Stimulated activated effector memory CD8-positive, alpha-beta T cell treated with anti-CD3 and anti-CD28 coated beads, Interleukin-12 subunit alpha, Interleukin-12 subunit beta, amount 100 ng/mL, for 72 hours (primary cell): ENCODE data around the gene BTBD9.
A peak's percentile ranks its signal among the peaks of the same experiment; 100 is the strongest.

Experiments used
- ATAC-seq: fragments of 150-1000 bp; cut with Tn5 transposase; 2 replicates; pipeline ENCODE4 v1.10.0; 2021
- DNase-seq, 2 donors: peaks; one replicate each; pipeline ENCODE4 v3.0.0; 2021 to 2022; ENCODE audit warnings: low spot score in 2 of 2
- H3K27ac Mint-ChIP-seq: one replicate; pipeline ENCODE4 v1.8.0; 2022; ENCODE audit warnings: mild to moderate bottlenecking, mixed read lengths
- H3K36me3 Mint-ChIP-seq: one replicate; pipeline ENCODE4 v1.8.0; 2022; ENCODE audit warnings: mild to moderate bottlenecking, mixed read lengths
- H3K4me1 Mint-ChIP-seq: one replicate; pipeline ENCODE4 v1.8.0; 2022; ENCODE audit warnings: mixed read lengths
- H3K4me3 Mint-ChIP-seq: one replicate; pipeline ENCODE4 v1.8.0; 2022; ENCODE audit warnings: mild to moderate bottlenecking, mixed read lengths
- H3K9me3 Mint-ChIP-seq: one replicate; pipeline ENCODE4 v1.8.0; 2022; ENCODE audit warnings: mixed read lengths

BTBD9 gene

DNA sequence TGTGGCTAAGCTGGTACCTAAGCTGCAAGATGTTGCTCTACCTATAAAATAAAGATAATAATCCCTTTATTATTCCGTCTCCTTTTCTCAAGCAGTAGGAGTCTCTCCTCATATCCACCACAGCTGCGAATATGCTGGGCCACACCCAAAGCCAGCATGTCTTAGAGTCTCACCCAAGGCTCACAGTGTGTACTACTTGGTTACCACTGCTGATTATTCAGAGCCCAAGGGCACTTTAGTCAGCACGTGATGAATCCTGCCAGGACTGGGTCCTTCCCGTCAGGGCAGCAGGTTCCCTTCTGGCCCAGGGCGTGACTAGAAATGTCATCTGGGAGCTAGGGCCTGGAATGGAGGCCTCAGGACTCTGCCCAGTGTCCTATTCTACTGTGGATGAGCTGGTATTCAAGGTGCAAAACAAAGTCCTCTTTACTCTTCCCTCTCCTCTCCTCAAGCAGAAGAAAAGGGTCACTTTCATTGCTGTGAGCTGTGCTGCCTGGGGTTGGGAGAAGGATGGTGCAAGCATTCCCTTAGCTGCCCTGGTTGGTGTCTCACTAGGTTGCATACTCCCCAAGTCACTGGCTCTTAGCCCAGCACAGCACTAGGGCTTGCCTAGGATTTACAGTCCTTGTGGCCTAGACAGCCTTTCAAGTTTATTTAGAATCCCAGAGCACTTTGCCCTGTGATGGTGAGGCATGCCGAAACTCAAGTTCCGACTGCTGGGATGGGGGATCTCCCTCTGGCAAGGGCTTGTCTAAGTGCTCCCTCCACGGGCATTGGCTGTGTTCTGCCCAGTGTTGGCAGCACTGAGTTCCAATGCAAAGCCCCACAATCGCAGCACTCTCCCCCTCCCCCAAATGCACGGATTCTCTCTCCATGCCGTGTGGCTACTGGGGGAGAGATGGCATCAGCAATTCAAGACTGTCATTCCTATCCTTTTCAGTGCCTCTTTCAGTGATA, 320.2 kb downstream of the BTBD9 start:
- Mint-ChIP-seq H3K9me3 (no peaks in the 10 kb centered on the region), H3K36me3 (no peaks in the 10 kb centered on the region), H3K27ac (no peak overlapping the region)

DNA sequence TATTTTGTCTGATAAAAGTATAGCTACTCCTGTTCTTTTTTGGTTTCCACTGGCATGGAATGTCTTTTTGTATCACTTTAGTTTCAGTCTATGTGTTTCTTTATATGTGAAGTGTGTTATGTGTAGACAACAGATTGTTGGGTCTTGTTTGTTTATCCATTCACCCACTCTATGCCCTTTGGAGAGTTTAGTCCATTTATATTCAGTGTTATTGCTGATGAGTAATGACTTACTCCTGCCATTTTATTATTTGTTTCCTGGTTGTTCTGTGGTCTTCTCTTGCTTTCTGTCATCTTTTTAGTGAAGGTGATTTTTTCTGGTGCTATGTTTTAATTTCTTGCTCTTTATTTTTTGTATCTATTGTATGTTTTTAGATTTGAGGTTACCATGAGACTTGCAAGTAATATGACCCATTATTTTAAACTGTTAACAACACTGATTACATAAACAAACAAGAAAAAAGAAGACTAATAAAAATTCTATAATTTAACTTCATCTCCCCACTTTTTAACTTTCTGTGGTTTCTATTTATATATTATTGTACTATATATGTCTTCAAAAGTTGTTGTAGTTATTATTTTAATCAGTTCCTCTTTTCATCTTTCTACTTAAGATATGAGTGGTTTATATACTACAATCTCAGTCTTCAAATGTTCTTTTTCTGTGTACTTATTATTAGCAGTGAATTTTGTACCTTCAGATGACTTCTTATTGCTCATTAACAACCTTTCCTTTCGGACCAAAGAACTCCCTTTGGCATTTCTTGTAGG, 323.4 kb downstream of the BTBD9 start:
- DNase-seq (no peak), ATAC-seq (no peak)
- Mint-ChIP-seq H3K36me3 (no peaks in the 10 kb centered on the region), H3K27ac (no peak overlapping the region), H3K9me3 (no peaks in the 10 kb centered on the region), H3K4me1 (no peaks in the 10 kb centered on the region), H3K4me3 (no peak overlapping the region)

More for the DNA sequence above, 320.2 kb downstream of the BTBD9 start:
- H3K4me1 Mint-ChIP-seq, result no peaks in the 10 kb centered on the region
- ATAC-seq (no peak), DNase-seq (no peak)
- no peak overlapping the region for H3K4me3 Mint-ChIP-seq

DNA sequence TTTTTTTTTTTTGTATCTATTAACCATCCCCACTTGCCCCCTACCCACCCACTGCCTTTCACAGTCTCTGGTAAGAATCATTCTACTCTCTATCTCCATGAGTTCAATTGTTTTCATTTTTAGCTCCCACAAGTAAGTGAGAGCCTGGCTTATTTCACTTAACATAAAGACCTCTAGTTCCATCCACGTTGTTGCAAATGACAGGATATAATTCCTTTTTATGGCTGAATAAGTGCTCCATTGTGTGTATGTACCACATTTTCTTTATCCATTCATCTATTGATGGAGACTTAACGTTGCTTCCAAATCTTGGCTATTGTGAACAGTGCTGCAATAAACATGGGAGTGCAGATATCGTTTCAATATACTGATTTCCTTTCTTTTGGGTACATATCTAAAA, 328.5 kb downstream of the BTBD9 start:
- no peaks in the 10 kb centered on the region for H3K36me3 Mint-ChIP-seq
- H3K9me3 Mint-ChIP-seq, result no peaks in the 10 kb centered on the region
- peaks cover 8% of the 10 kb centered on the region for H3K4me1 Mint-ChIP-seq
- H3K4me3 Mint-ChIP-seq, result no peak overlapping the region
- DNase-seq (no peak), ATAC-seq (no peak)
- H3K27ac Mint-ChIP-seq, result no peak overlapping the region

DNA sequence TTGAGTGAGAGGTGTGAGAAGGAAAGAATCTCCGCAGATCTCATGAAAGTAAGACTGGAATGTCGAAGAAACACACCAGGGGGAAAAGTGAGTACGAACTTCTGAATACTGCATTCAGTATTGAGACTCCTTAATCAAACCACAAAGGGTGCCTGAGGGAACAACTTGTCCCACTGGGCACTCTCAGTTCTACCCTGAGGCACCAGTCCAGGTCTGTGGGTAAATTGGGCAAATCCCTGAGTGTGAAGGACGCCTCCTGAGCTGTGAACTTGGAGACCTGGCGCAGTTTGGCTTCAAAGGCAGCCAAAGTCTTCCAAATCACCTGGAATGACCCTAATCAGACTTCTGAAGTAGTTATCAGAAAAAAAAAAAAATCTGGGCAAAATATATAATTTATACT, 329.7 kb downstream of the BTBD9 start:
- Mint-ChIP-seq H3K9me3 (no peaks in the 10 kb centered on the region), H3K36me3 (no peaks in the 10 kb centered on the region), H3K27ac (no peak overlapping the region), H3K4me3 (no peak overlapping the region), H3K4me1 (peaks cover 8% of the 10 kb centered on the region)
- DNase-seq, result no peak
- no peak for ATAC-seq

DNA sequence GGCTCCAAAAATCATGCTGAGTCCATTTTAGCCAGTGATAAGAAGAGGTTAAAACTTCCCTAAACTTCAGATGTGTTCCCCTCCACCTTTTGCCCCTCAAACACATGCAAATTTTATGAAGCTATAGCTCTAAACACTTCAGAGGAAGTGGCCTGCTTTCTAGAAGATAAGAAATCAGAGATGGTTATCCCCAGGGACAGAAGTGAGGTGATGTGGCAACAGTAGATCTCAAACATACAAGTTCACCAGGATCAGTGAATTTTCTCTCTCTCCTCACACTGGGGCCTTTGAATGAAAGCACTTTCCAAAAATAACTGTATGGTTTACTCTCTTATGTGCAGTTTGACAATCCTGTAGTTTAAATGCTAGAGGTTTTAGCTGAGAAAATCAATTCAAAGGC, 332.0 kb downstream of the BTBD9 start:
- no peaks in the 10 kb centered on the region for H3K36me3 Mint-ChIP-seq
- peaks cover 8% of the 10 kb centered on the region for H3K4me1 Mint-ChIP-seq
- H3K27ac Mint-ChIP-seq, result no peak overlapping the region
- ATAC-seq (no peak), DNase-seq (no peak)
- H3K4me3 Mint-ChIP-seq, result no peak overlapping the region
- no peaks in the 10 kb centered on the region for H3K9me3 Mint-ChIP-seq

DNA sequence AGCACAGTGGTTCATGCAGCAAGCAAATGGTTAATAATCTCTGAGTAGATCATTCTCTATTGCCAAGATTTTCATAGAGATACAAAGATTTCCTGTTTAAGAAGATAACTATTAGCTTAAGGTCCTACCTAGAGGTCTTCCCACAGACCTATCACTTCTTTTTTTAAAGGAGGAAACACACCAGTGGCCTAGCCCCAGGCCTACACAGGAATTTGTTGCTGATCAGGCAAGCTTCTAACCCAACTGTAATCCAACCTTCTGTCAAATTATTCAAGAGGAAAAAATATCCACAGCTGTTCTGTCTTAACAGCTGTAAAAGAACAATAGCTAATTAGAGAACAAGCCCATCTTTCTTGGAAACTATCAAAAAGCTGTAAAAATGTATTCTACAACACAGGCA, 332.8 kb downstream of the BTBD9 start:
- no peak overlapping the region for H3K27ac Mint-ChIP-seq
- H3K4me3 Mint-ChIP-seq, result no peak overlapping the region
- DNase-seq (no peak), ATAC-seq (no peak)
- H3K9me3 Mint-ChIP-seq, result peaks cover under 1% of the 10 kb centered on the region
- H3K4me1 Mint-ChIP-seq, result peaks cover 8% of the 10 kb centered on the region
- H3K36me3 Mint-ChIP-seq, result no peaks in the 10 kb centered on the region

DNA sequence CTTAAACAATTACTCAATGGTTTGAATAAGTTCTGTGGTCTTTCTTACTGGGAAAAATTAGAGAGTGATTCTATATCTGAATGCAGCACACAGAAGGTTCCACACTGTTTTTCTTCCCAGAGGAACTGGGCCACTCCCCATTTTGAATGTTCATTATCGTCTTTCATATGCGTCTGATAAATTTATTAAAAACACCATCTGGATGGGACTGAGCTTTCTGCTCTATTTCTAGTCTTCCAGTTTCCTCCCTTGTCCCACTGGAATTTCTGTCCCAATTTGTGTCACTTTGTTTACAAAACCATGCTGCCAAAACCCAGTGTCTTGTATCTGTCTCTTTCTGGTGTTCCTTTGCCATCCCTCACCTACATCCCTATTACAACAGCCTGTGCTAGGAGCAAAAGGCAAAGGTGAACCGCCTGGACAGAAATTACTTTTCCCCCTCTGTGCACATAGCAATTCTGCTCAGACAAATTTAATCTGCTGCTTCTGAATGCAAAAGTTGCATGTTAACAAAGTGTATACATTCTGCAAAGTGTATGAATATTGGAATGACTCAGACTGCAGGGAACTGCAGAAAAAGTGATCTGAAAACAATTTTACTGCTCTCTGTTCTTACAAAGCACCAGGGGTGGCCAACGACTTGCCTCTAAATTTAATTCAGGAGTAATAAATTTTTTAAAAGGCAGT, 333.6 kb downstream of the BTBD9 start:
- no peak overlapping the region for H3K27ac Mint-ChIP-seq
- H3K9me3 Mint-ChIP-seq, result peaks cover 5% of the 10 kb centered on the region
- H3K36me3 Mint-ChIP-seq, result no peaks in the 10 kb centered on the region
- no peak for ATAC-seq
- no peak overlapping the region for H3K4me3 Mint-ChIP-seq
- H3K4me1 Mint-ChIP-seq, result peaks cover 8% of the 10 kb centered on the region
- DNase-seq, result no peak

DNA sequence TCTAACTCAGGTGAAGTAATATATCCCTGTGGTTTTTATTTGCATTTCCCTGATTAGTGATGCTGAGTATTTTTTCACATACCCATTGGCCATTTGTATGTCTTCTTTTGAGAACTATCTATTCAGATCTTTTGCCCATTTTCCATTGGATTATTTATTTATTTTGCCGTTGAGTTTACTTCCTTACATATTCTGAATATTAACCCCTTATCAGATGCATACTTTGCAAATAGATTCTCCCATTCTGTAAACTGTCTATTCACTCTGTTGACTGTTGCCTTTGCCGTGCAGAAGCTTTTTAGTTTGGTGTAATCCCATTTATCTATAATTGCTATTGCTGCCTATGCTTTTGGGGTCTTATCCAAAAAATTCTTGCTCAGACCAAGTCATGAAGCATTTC, 336.9 kb downstream of the BTBD9 start:
- DNase-seq (no peak), ATAC-seq (no peak)
- H3K9me3 Mint-ChIP-seq, result peaks cover 5% of the 10 kb centered on the region
- no peaks in the 10 kb centered on the region for H3K36me3 Mint-ChIP-seq
- no peak overlapping the region for H3K27ac Mint-ChIP-seq
- H3K4me1 Mint-ChIP-seq, result peaks cover 7% of the 10 kb centered on the region
- H3K4me3 Mint-ChIP-seq, result no peak overlapping the region

DNA sequence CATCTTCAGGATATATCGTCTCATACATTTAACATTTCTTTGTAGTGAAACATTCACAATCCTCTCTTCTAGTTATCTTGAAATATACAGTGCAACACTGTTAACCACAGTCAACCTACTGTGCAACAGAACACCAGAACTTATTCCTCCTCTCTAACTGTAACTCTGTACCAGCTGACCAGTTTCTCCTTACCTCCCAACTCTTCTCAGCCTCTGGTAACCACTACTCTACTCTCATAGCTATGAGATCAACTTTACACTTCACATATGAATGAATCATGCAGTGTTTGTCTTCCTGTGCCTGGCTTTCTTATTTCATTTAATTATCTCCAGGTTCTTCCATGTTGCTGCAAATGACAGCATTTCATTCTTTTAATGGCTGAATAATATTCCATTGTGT, 337.6 kb downstream of the BTBD9 start:
- Mint-ChIP-seq H3K4me3 (no peak overlapping the region), H3K4me1 (no peaks in the 10 kb centered on the region), H3K36me3 (no peaks in the 10 kb centered on the region), H3K9me3 (peaks cover 5% of the 10 kb centered on the region), H3K27ac (no peak overlapping the region)
- DNase-seq (no peak), ATAC-seq (no peak)

DNA sequence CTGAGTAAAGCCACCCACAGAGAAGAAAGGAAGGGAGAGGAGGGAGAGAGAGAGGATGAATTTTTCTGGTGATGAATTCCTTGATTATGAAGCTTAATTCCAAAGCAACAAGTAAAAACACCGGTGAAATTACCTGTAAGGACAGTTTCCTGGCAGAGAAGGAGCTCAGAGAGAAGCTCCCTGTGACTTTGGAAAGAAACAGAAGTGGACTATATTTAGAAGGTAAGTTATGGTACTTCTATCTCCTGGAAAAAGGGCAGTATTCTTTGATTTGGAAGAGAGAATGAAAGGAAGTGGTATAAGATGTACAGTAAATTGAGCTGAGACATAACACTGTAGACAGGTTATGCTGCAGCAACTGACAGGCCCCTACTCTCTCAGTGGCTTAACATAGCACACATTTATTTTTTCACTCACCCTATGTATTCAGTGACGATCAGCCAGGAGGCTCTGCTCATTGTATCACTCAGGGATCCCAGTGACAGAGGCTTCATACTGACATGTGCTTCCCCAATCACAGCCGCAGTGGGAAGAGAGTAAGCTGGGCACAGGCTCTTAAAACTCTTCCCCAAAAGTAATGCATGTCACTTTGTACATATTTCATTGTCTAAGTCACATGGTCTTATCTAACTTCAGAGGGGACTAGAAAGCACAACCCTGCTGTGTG, 349.5 kb downstream of the BTBD9 start:
- no peak for ATAC-seq
- Mint-ChIP-seq H3K4me1 (peaks cover 2% of the 10 kb centered on the region), H3K4me3 (no peak overlapping the region), H3K36me3 (peaks cover 14% of the 10 kb centered on the region), H3K27ac (no peak overlapping the region), H3K9me3 (peaks cover 4% of the 10 kb centered on the region)
- DNase-seq, result no peak

DNA sequence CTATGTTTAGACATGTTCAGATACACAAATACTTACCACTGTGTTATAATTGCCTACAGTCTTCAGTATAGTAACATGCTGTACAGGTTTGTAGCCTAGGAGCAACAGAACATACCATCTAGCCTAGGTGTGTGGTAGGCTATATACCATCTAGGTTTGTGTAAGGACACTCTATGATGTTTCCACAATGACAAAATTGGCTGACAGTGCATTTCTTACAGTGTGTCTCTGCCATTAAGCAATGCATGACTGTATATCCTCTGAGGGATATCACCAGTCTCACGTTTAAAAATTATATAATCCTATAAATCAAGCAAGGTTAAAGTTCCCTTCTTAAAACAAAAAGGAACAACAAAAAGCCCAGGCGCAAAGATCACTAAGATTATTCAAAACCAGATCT, 352.2 kb downstream of the BTBD9 start:
- no peak overlapping the region for H3K4me3 Mint-ChIP-seq

DNA sequence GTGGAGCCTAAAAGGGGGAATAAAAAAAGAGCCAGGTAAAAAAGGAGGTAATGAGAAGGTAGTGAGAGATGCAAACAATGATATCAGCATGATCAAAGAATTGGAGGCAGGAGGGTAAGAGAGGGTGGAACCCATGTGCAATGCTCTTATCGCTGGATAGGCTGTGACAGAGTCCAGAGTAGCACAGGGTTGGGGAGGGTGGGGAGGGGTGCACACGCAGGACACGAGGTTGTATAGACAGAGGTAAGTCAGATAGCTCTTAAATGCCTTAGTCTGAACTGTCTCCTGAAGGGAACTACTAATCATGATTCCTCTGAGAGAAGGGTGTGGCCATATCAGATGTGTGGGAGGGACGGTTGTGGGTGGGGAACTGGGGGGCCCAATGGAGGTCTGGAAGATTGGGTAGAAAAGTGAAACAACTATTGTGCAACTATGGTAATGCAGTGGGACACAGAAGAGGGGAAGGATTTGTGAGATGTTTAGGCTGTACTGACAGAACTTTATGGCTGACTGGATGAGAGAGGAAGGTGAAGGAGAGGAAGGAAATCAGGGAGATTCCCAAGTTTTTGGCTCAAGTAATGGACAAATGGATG, 354.8 kb downstream of the BTBD9 start:
- DNase-seq (no peak), ATAC-seq (no peak)
- Mint-ChIP-seq H3K4me1 (peaks cover 27% of the 10 kb centered on the region), H3K36me3 (peaks cover 7% of the 10 kb centered on the region), H3K27ac (peak overlapping the region; percentile 58), H3K9me3 (no peaks in the 10 kb centered on the region), H3K4me3 (no peak overlapping the region)

More for the DNA sequence above, 352.2 kb downstream of the BTBD9 start:
- H3K27ac Mint-ChIP-seq, result no peak overlapping the region
- peaks cover 26% of the 10 kb centered on the region for H3K4me1 Mint-ChIP-seq
- H3K9me3 Mint-ChIP-seq, result no peaks in the 10 kb centered on the region
- peaks cover 7% of the 10 kb centered on the region for H3K36me3 Mint-ChIP-seq
- DNase-seq (no peak), ATAC-seq (no peak)

DNA sequence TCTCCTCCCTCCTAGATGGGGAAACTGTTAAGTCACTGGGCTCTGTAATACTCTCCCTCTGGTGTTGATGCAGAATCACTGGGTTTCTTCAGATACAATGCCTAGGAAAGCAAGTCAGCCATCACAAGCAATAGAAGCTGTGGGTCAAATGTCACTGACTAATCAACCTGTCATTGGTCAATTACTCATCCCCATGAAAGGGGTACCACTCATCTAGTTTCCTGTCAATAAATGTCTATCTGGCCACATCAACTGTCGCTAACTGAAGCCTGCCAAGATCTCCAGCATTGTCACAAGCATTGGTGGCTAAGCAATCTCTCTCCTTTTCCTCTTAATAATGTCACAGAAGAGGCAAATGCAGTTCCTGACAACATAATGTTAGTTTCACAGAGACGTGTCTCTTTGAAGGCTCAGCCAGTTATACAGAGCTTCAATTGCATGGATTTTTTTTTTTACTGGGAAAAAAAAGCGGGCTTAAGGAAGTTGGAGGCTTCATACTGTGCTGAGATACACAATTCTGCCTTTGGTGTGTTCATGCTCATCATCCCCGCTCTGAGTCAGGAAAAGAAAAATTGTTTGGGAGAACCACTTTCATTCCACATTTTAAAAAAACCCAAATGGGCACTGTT, 355.9 kb downstream of the BTBD9 start:
- ATAC-seq, result peak; percentile 98
- H3K4me1 Mint-ChIP-seq, result peaks cover 27% of the 10 kb centered on the region
- H3K27ac Mint-ChIP-seq, result peak overlapping the region; percentile 58
- no peak overlapping the region for H3K4me3 Mint-ChIP-seq
- H3K9me3 Mint-ChIP-seq, result no peaks in the 10 kb centered on the region
- H3K36me3 Mint-ChIP-seq, result peaks cover 7% of the 10 kb centered on the region
- no peak for DNase-seq

DNA sequence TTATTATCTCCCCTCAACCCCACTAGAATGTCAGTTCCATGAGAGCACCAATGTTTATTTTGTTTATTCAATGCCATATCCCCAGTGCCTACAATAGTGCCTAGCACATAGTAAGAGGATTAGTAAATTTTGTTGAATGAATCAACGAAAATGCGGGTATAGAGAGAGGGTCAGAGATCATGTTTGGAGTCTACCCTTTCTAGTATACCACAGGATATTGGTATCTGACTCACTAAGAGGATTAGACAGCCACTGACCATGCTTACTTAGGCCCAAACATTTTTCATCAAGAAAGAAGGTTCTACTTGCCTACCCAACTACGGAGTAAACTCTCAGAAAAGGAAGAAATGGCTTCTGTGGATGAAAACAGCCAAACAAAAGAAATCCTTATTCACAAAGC, 356.8 kb downstream of the BTBD9 start:
- Mint-ChIP-seq H3K27ac (no peak overlapping the region), H3K4me1 (peaks cover 27% of the 10 kb centered on the region), H3K36me3 (peaks cover 7% of the 10 kb centered on the region), H3K4me3 (no peak overlapping the region), H3K9me3 (no peaks in the 10 kb centered on the region)
- DNase-seq (no peak), ATAC-seq (peak; percentile 25)
